CD4-positive, alpha-beta T cell treated with Interleukin-4 for 1 hour (primary cell): ENCODE measurements around the gene TSPAN9.

ENCODE experiments used
- DNase-seq, 2 donors: peaks; one replicate each; pipeline ENCODE4 v3.0.0-alpha.2; 2020 to 2022

The TSPAN9 gene

DNA sequence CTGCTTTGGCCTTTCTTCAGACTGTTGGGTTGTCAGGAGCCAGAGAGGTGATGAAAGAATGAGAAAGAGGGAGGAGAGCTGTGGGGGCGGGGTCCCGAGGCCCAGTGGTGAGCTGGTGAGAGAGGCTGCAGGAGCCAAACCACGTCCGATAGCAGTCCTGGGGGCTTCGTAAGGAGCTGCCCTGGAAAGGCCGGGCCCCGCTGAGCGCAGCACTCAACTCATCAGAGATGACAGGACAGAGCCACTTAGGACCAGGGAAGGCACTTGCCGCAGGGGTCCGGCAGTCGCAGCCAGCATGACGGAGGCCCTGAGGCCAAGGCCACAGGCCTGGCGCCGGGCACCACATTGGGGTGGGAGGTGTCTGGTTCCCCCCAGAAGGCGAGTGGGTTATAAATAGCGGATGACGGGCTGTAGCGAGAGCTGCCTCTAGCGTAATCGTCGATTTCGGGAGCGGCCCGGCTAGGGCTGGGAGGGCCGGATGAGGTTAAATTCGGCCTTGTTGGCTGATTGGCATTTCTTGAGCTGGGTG, 179.0 kb downstream of the TSPAN9 start:
- DNase-seq: no peak

DNA sequence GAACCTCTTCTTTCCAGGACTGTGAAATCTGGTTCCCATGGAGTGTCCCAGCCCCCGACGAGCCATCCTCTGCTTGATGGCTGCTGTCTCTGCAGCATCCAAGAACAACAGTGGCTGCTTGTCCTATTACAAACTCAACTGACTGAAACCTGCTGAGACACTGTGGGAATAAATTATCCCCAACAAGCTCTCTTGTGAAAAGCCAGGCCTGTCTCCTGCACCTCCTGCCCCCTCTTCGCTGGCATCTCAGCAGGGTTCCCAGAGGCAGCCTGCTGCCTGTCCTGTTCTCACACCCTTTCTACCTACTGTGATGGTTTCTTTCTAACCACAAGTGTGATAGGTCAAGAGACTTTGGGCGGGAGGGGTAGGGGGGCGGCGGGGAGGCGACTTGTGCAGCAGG, 180.2 kb downstream of the TSPAN9 start:
- no peak for DNase-seq

DNA sequence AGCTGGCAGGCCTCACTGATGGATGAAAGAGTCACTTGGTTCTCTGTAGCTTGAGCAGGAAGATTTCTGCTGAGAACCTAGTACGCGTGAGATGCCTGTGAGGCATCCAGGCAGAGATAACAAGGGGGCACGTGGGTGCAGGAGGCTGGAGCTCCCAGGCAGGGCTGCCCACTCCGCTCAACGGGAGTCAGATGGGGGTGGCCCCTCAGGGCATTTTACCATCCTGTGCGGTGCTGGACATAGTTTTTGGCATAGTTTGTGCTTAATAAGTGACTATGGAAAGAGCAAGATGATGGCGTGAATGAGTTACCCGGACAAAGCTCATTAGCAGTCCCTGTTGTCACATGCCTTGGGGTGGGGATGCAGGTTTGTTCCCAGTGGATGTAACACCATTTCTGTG, 182.8 kb downstream of the TSPAN9 start:
- no peak for DNase-seq

DNA sequence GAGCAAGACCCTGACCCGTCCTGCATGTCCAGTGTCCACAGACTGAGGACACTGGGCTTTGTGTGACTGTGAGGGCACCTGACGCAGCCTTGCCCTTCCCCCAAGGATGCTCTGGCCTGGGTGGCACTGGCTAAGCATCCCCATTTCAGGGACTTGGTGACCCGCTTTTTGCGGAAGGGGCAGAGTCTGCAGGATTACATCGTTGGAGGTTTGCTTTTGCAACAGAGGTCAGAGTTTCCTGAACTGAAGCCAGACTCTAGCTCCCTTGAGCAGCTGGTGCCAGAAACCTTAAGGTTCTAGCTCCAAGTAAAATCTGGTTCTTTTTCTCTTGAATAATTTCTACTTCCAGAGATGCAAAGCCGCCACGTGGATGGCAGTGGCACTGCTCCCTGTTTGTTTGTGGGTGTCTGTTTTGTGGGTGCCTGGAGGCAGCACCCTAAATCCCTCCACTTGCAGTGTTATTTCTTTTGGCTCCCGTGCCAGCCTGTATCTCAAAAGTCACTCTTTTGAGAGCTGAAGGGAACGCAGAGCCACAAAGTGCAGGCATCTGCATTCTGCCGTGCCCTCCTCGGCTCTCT, 184.7 kb downstream of the TSPAN9 start:
- no peak for DNase-seq

DNA sequence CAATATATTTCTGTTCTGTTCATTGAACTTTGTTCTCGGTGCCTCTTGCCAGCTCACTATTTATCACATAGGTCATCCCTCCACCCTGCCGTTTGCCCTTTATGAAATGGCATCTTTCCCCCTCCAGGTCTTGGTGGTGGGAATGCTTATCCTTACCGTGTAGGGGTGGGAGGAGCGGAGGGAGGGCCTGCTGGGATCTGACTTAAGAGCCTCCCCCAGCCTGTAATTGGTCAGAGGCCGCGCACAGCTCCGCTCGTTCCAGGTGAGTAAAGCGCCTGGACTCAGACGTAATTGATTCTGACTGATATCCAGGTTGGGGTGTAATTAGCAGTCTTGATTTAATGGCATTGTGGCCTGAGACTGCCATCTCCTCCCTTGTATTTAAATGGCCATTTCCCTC, 185.3 kb downstream of the TSPAN9 start:
- DNase-seq: no peak

DNA sequence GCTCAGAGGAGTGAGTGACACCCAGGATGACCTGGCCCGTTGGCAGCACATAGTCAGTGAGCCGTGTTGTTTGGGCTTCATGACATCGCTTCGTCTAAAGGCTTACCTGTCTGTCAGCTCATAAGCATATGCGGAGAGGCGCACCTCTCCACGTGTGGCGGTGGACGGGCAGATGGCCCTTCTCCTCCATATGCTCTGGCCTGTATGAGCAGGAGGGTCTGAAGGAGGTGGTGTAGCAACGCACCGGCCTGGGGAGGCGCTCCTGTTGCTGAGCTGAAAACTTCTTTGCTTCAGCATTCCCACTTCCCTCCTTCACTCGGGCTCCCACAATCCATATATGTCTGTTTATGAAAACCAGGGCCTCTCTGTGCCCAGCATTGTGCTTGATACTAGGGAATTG, 186.1 kb downstream of the TSPAN9 start:
- no peak for DNase-seq

DNA sequence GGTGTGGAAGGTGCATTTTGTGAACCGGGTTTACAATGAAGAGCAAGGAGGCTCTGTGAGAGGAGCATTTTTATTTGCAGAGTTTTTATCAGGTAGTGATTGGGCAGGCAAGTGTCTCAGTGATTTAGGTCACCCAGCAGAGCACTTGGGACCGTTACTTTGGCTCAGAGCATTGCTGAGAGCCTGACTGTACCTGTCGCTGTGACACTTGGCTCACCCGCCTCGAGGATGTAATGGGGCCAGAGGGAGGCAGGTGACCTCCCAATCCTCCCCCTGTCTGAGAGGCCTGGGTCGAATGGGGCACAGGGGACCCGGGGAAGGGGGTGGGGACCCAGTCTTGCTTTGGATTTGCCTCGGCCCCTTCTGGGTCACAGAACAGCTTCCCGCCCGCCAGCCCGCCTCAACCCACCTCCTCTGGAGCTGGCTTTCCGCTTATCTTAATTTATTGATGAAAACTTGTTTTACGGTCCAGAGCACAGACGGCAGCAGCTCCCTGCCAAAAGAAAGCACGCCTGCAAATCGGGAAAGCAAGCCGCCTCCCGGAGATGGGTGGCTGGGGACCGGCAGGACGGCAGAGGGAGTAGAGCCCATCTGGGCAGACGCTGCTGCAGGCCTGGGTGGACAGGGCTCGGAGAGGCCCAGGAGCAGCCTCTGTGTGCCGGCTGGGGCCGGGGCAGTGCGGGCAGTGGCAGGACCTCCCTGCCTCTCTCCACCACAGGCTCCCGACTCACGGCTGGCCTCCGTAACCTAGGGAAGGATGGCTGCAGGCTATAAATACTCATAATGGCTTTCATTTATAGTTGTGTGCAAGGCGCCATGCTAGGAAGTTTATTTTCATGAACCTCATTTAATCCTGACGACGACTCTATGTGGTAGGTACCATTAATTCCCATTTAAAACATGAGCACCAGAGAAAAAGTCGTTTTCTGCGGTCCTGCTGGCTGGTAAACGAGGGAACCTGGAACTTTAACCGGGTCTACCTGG, 187.1 kb downstream of the TSPAN9 start:
- no peak for DNase-seq

DNA sequence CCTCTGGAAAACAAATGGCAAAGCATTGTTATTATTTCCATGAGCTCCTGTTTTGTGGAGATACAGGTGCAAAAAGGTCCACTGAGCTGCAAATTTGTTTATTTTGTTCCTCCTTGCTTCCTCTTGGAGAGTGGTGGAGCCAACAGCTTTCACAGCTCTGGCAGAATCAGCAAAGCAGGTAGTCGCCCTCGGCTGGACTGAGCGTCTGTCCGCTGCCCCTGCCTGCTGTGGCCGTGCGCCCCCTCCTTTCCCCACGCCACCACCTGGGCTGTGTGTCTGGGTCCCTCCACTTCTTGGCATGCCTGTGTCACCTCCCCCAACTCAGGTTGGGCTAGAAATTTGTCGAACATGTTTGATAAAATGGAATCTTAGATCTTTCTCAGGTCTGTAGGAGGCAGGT, 188.2 kb downstream of the TSPAN9 start:
- DNase-seq: no peak

DNA sequence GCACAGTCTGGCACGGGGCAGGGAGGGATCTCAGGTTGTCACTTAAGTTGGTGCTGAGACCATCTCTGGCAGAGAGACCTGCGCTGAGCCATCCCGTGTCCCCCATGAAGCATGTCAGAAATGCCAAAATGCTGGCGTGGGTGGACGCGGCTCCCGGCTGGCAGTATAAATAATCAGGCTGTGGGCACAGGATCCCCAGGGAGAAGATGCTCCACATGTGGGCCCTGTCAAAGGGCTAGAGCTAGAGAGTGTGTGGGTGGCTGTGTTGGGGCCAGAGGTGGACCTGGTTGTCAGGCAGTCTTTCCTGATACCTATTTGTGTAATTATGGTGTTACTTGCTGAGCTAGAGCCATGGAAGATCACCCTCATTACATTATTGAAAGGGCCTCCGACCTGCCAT, 189.5 kb downstream of the TSPAN9 start:
- DNase-seq: no peak

DNA sequence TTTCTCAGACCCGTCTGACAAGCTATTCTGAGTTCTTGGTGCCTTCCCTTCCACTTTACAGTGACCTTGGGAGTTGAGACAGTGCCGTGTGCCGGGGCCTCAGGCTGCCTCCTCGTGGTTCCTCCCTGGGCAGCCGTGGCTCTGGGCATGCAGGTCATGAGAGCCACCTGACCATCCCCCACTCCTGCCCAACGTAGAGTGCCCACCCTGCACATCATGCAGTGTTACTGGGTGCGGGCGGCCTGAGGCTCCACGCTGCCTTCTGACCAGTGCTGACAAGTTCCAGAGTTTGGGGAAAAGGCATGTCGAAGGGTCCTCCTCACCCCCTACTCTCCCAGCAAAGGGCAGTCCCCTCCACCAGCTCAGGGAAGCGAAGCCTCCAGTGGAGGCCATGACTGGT, 190.5 kb downstream of the TSPAN9 start:
- no peak for DNase-seq

DNA sequence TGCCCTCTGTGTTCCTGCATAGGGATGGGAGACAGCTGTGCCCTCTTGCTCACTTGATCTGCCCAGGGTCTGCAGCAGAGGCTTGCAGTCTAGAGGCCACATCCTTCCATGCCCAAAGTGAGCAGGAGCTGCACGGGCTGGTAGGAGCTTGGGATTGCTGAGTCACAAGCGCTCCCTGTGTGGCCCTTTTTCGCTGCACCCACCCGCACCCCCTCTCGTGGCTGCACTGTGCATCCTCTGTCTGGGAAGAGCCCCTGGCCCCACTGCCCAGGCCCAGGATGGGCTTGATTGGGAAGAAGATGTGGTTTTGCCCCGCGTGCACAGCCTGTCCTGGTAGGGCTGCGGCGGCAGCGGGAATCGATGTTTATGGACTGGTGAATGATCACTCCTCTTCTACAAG, 192.4 kb downstream of the TSPAN9 start:
- DNase-seq: no peak

DNA sequence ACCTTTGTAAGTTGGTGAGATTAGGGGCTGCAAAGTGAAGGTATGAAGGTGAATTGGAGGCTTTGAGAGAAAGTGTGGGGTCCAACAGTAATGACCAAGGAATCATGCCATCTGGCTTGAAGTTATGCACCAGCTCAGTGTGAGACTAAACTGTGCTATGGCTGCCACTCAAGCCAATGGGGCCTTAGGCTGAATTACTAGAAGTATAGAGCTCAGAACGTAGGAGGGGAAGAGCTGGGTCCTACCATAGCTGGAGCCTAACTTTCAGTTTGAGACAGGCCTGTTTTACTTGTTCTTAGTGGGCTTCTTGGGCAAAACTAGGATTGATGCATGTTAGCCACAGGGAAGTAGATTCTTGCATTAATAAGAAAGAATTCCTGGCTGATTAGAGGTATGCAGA, 194.0 kb downstream of the TSPAN9 start:
- DNase-seq: no peak

DNA sequence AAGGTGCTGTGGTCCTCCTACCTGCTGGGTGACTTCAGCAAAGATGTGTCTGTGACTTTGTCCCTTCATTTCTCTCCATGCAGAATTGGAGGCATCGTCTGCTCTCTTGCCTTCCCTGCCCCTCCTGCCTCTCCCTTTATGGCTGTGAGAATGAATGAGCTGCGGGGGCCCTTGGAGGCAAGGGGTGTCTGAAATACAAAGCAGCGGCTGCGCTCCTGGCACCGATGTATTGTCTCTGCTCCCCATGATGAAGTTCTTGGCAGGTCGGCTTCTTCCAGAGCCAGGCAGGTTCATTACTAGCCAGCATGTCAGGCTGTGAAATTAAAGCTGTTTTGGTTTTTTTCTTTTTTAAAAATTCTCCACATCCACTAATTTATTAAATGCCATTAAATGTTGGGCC, 194.5 kb downstream of the TSPAN9 start:
- DNase-seq: no peak

DNA sequence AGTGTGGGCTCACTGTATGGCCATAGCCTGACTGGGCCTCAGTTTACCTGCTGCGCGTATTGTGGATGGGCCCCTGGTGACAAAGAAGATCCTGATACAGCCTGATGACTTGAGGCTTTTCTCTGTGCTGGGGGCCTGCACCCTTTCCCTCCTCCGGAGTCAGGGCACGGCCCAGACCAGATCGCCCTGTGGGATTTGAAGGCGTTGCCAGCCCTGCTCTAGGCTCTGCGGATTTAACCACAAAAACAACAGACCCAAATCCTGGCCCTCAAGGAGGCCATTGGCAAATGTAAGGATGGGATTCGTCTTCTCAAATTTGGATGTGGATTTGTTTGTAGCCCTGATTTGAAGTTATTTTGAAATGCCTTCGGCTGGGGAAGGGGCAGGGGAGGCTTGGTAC, 195.8 kb downstream of the TSPAN9 start:
- no peak for DNase-seq

DNA sequence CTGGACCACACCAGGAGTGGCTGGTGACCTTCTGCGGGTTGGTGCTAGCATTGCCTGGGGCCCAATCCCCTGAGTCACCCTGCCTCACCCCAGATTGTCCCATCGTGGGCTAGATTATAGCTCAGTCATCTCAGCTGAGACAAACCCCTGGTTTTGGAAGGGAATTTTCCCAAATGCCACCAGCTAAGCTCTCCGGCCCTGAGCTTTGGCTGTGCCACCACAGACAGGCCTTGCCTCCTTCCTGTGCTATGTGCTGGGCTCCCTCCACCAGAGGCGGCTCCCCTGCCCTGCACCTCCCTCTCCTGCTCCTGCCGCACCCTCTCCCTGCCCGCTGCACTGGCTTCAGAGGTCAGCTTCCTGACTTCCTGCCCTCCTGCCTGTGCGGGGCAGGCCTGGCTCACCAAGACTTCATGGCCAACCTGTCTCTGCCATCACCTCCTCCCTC, 196.3 kb downstream of the TSPAN9 start:
- DNase-seq: no peak

DNA sequence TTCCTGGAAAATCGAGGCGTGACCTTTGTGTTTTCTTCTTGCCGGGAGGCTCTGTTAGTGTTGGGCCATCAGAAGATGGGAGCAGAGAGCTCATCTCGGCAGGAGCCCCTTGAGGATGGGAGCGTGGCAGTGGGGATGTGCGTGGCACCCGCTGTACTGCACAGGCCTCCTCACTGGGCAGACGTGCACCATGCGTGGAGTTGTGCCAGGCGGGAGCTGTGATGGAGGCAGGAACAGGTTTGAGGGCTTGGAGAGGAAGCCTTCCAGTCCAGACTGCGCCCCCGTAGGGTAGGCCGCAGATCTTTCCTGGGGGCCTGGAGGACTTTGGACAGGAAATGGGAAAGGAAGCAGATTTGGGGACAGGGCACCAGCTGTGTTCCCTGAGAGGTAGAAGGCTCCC, 197.5 kb downstream of the TSPAN9 start:
- DNase-seq: no peak

DNA sequence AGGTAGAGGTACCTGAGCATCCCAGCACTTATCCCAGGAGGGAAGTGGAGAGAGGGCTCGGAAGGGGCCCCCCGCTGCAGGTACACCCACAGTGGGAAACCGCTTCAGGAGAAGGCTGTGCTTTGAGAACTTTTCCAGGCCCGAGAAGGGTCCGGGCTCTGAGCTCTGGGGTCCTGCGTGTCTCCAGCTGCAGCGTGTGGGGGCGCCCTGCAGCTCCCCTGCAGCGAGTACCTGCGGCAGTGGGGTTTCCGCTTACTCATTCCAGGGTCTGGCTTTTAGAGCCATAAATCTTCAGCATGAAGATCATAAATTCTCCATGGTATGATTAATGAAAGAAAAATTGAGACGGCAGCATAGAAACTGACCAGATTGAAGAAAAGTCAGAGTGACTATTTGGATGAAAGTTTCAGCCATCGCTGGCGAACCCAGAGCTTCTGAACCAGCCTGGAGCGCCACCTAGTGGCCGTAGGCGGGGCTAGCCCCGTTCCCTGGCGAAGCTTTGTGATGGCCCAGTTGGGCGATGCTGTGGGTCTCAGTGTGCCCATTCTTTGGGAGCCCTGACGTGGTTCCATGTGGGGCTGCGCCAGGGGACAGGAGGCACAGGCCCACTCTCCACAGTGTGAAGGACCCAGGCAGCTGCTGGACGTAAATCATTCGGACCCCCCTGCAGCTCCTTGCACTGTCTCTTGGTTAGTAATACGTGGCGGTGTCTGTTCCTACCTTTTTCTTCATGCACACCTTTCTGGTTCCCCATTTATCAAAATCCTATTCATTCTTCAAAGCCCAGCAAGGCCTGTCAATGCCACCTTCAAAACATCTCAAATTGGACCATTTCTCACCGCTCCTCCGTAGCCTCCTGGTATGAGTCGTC, 198.2 kb downstream of the TSPAN9 start:
- DNase-seq: peak; percentile 49 to 55

DNA sequence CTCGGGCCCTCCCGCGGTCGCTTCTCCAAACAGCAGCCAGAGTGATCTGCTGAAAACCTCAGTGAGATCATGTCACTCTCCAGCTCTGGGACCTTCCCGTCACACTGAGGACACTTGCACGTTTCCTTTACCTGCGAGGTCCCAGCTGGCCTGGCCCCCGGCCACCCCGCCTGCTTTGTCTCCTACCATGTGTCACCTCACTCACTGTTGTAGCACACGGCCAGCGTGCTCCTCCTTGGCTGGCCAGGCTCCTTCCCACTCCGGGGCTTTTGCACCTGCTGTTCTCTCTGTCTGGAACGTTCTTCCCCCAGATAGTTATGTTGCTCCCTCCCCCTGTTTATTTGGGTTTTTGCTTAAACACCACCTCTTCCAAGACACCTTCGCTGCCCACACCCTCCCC, 199.0 kb downstream of the TSPAN9 start:
- no peak for DNase-seq

DNA sequence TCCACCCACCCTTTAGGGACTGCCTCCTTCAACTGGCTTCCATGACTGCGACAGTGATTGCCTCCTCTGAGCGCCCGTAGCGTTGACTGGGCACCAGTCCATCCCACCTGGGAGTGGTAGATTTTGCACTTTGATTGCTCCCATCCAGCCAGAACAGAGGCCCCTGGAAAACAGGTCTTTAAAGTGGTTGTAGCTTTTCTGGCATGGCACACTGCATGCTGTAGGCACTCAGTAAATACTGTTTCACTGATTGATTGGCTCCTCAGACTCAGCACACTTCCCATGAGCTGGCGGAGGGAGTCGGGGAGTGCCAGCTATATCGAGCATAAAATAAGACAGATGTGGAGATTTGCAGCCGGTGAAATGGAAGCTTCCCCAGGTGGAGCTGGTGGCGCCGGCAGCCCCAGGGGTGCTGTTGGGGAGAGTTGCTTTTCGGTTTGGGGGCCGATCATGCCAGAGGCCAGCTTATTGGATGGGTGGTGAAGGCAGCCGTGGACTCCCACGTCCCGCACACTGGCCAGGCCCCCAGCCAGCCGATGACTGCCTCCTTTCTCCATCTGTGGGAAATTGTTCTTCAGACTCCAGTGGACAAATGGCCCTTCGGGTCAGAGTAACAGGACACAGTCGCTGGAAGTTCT, 200.2 kb downstream of the TSPAN9 start:
- no peak for DNase-seq

DNA sequence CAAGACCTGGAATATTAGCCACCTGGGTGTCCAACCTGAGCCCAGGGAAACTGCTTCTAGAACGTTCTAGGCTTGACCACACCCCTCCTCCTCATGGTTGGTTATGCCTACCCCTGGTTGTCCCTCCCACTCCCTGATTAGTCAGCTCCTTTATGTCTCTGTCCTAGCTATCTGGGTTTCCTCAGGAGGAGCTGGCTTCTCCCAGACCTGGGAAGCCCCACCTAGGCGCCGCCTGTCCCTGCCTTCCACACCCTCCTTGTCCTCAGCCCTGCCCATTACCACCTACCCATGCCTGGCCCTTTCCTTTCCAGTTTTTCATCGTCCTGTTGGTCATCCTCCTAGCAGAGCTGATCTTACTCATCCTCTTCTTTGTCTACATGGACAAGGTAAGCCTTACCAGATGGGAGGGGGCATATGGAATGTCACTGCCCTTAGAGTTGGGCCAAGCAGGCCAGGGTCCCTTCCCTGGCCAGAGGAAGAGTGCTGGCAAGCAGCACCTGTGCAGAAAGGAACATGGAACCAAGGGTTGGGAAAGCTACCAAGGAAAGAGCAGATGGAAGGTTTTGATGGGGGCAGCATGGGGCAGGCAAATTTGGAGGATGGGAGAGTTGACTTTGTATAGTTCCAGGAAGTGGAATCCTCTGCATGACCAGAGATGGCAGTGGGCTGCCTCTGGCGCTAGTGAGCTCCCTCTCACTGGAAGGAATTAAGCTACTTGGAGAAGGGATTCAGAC, 201.7 kb downstream of the TSPAN9 start:
- no peak for DNase-seq

DNA sequence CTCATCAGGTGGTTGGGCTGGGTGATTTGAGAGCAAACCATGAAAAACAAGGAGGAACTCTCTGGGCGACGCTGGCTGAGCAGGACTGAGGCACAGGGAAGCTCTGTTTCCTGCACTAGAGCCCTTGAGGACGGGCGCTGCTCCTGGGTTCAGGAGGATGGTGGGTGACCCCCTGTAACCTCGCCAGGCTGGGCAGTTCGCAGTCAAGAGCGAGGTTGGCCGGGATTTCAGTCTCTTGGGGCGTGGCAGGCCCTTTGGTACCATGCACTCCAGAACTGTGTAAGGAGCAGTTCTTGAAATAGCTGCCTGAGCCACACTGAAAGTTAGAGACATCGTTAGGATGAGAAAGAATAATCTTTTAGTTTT, 202.2 kb downstream of the TSPAN9 start:
- no peak for DNase-seq

DNA sequence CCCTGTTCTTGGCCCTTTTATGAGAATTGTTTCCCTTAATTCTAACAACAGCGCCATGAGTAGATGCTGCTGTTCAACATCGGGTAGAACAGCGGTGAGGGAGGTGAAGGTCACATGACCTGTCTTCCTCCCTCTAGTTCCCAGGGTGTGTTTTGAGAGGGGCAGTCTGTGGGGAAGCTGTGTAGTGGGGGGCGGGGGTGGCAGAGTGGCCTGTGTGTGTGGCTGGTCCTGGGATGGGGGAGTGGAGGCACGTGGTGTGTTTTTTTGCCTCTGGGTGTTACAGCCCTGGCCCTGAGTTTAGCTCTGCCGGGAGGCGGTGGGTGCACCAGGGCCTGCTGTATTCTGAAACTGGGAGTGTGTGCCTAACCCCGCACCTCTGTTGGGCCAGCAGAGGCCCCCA, 202.7 kb downstream of the TSPAN9 start:
- no peak for DNase-seq
